OCI-LY3 (cell line): ENCODE data around the gene APOA4.

ENCODE experiments used
- CTCF ChIP-seq: fragments of 200-600, 300-600 bp; sonication (generic); IDR thresholded peaks from 2 replicates; pipeline ENCODE4 v1.5.1; 2014; ENCODE audit warnings: antibody characterized with exemption, low read length, low read depth
- EZH2phosphoT487 ChIP-seq: fragments of 200-600 bp; shearing (Covaris generic); IDR thresholded peaks from 2 replicates; pipeline ENCODE4 v1.6.1; 2018; ENCODE audit warnings: antibody characterized with exemption, mixed run types, low read depth

GRCh38 chr11:116807601-116808261 is 15.4 kb downstream of the APOA4 start:
- no peak for TF ChIP-seq EZH2phosphoT487
- TF ChIP-seq CTCF = no peak
